Mucosa of stomach (tissue), 1 donor: ENCODE measurements around the gene GARIN5B.

Source experiments
- H3K27me3 ChIP-seq: one replicate; pipeline ENCODE4 v1.7.0; 2013; ENCODE audit warnings: mild to moderate bottlenecking, low read length; ENCODE audit not compliant: control insufficient read depth, insufficient read depth
- H3K36me3 ChIP-seq: one replicate; pipeline ENCODE4 v1.7.0; 2013; ENCODE audit warnings: low read length; ENCODE audit not compliant: control insufficient read depth, insufficient read depth
- H3K4me1 ChIP-seq: one replicate; pipeline ENCODE4 v1.7.0; 2013; ENCODE audit warnings: mild to moderate bottlenecking, low read length; ENCODE audit not compliant: control insufficient read depth, insufficient read depth
- H3K4me3 ChIP-seq: one replicate; pipeline ENCODE4 v1.7.0; 2013; ENCODE audit warnings: low read length
- H3K9ac ChIP-seq: one replicate; pipeline ENCODE4 v1.7.0; 2013; ENCODE audit warnings: mild to moderate bottlenecking, low read length, moderate library complexity
- H3K9me3 ChIP-seq: one replicate; pipeline ENCODE4 v1.7.0; 2013; ENCODE audit warnings: mild to moderate bottlenecking, low read length, moderate library complexity; ENCODE audit not compliant: control insufficient read depth
- donor health status: Pancreatic carcinoma.

The GARIN5B gene

GRCh38 chr19:55373993-55374757, 11.1 kb upstream of the GARIN5B start:
- Histone ChIP-seq H3K9me3 (no peaks in the 10 kb centered on the region), H3K36me3 (no peaks in the 10 kb centered on the region), H3K4me1 (peaks cover 31% of the 10 kb centered on the region), H3K4me3 (no peak overlapping the region), H3K27me3 (peaks cover 69% of the 10 kb centered on the region), H3K9ac (peak overlapping the region; percentile 39)

- H3K27me3 ChIP-seq, result peaks cover 77% of the 10 kb centered on the region
- peaks cover 35% of the 10 kb centered on the region for H3K4me1 ChIP-seq
- H3K4me3 ChIP-seq, result no peak overlapping the region
- no peaks in the 10 kb centered on the region for H3K36me3 ChIP-seq
- peak overlapping the region; percentile 39 for H3K9ac ChIP-seq
- no peaks in the 10 kb centered on the region for H3K9me3 ChIP-seq
Measured at GRCh38 chr19:55373306-55373992, 10.4 kb upstream of the GARIN5B start.

GRCh38 chr19:55372316-55373081, 9.4 kb upstream of the GARIN5B start:
- Histone ChIP-seq H3K9me3 (no peaks in the 10 kb centered on the region), H3K9ac (no peak overlapping the region), H3K4me1 (peaks cover 35% of the 10 kb centered on the region), H3K4me3 (no peak overlapping the region), H3K27me3 (peaks cover 82% of the 10 kb centered on the region), H3K36me3 (no peaks in the 10 kb centered on the region)

GRCh38 chr19:55370305-55370988, 7.4 kb upstream of the GARIN5B start, which contains the start of gene IL11:
IL11 (minus strand) TSS chr19:55370463; CDS start chr19:55370310, 153 bp downstream.
- H3K9me3 ChIP-seq, result no peaks in the 10 kb centered on the region
- H3K4me1 ChIP-seq, result peaks cover 21% of the 10 kb centered on the region
- H3K4me3 ChIP-seq, result no peak within 1 kb of the TSS
- H3K27me3 ChIP-seq, result peaks cover 70% of the 10 kb centered on the region
- H3K9ac ChIP-seq, result no peak within 1 kb of the TSS
- no peaks in the 10 kb centered on the region for H3K36me3 ChIP-seq

- no peak overlapping the region for H3K9ac ChIP-seq
- H3K36me3 ChIP-seq, result no peaks in the 10 kb centered on the region
- H3K9me3 ChIP-seq, result no peaks in the 10 kb centered on the region
- no peak overlapping the region for H3K4me3 ChIP-seq
- peaks cover 18% of the 10 kb centered on the region for H3K4me1 ChIP-seq
- peaks cover 68% of the 10 kb centered on the region for H3K27me3 ChIP-seq
Measured at GRCh38 chr19:55369653-55370304, 6.7 kb upstream of the GARIN5B start.

- no peaks in the 10 kb centered on the region for H3K36me3 ChIP-seq
- peaks cover 14% of the 10 kb centered on the region for H3K4me1 ChIP-seq
- H3K9ac ChIP-seq, result no peak overlapping the region
- H3K27me3 ChIP-seq, result peaks cover 59% of the 10 kb centered on the region
- H3K9me3 ChIP-seq, result no peaks in the 10 kb centered on the region
- H3K4me3 ChIP-seq, result no peak overlapping the region
Measured at GRCh38 chr19:55368701-55369563, 5.9 kb upstream of the GARIN5B start.

- peaks cover 51% of the 10 kb centered on the region for H3K27me3 ChIP-seq
Measured at GRCh38 chr19:55368106-55368505, 5.0 kb upstream of the GARIN5B start.

GRCh38 chr19:55366790-55367189, 3.7 kb upstream of the GARIN5B start:
- no peaks in the 10 kb centered on the region for H3K9me3 ChIP-seq
- H3K27me3 ChIP-seq, result peaks cover 38% of the 10 kb centered on the region
- no peak overlapping the region for H3K4me3 ChIP-seq
- H3K9ac ChIP-seq, result no peak overlapping the region
- H3K4me1 ChIP-seq, result peaks cover 9% of the 10 kb centered on the region
- no peaks in the 10 kb centered on the region for H3K36me3 ChIP-seq

More at GRCh38 chr19:55368106-55368505, 5.0 kb upstream of the GARIN5B start:
- no peak overlapping the region for H3K9ac ChIP-seq
- H3K9me3 ChIP-seq, result no peaks in the 10 kb centered on the region
- peaks cover 9% of the 10 kb centered on the region for H3K4me1 ChIP-seq
- no peak overlapping the region for H3K4me3 ChIP-seq
- no peaks in the 10 kb centered on the region for H3K36me3 ChIP-seq

GRCh38 chr19:55365964-55366363, 2.9 kb upstream of the GARIN5B start:
- Histone ChIP-seq H3K36me3 (no peaks in the 10 kb centered on the region), H3K4me3 (no peak overlapping the region), H3K27me3 (peaks cover 30% of the 10 kb centered on the region), H3K4me1 (peaks cover 9% of the 10 kb centered on the region), H3K9ac (no peak overlapping the region), H3K9me3 (no peaks in the 10 kb centered on the region)

- Histone ChIP-seq H3K9me3 (no peaks in the 10 kb centered on the region), H3K36me3 (no peaks in the 10 kb centered on the region), H3K27me3 (peaks cover 24% of the 10 kb centered on the region), H3K4me1 (peaks cover 9% of the 10 kb centered on the region), H3K4me3 (no peak overlapping the region), H3K9ac (no peak overlapping the region)
Measured at GRCh38 chr19:55365245-55365644, 2.2 kb upstream of the GARIN5B start.
